NCI-H1048 (cell line): ENCODE data around the gene DOLPP1.
A peak's percentile ranks its signal among the peaks of the same experiment; 100 is the strongest.
"Not testable (repeated sequence)": the region's sequence is repeated elsewhere in the genome, so short reads cannot be mapped to it uniquely, and the experiment has no call there.

Source experiments
- DNase-seq: peaks from one replicate; lab custom pipeline; 2025; lab: John Stamatoyannopoulos, UW

Gene DOLPP1

GRCh38 chr9:129080601-129081387 lies at the start of gene DOLPP1:
TSS of gene DOLPP1 (plus strand) at chr9:129081111. CDS start at chr9:129081132, 21 bp downstream.
- DNase-seq = peak; percentile 99

- no peak for DNase-seq
Measured at GRCh38 chr9:129031514-129031913, 49.4 kb upstream of the DOLPP1 start.

- no peak for DNase-seq
Measured at GRCh38 chr9:129032541-129033159, 48.3 kb upstream of the DOLPP1 start.

- no peak for DNase-seq
Measured at GRCh38 chr9:129033216-129033615, 47.7 kb upstream of the DOLPP1 start.

- DNase-seq = not testable (repeated sequence)
Measured at GRCh38 chr9:129035838-129036237, 45.1 kb upstream of the DOLPP1 start.

- DNase-seq = peak; percentile 99
Measured at GRCh38 chr9:129036241-129036922, 44.5 kb upstream of the DOLPP1 start, which contains the start of gene MIGA2. TSS of gene MIGA2 (plus strand) at chr9:129036626. CDS start at chr9:129040595, 3,969 bp downstream.

GRCh38 chr9:129036923-129037766 lies 43.8 kb upstream of the DOLPP1 start:
- DNase-seq = no peak

- no peak for DNase-seq
Measured at GRCh38 chr9:129037767-129038098, 43.2 kb upstream of the DOLPP1 start.

- DNase-seq = no peak
Measured at GRCh38 chr9:129038109-129038852, 42.6 kb upstream of the DOLPP1 start.

GRCh38 chr9:129040113-129040643 lies 40.7 kb upstream of the DOLPP1 start:
- no peak for DNase-seq

GRCh38 chr9:129042016-129042415 lies 38.9 kb upstream of the DOLPP1 start:
- DNase-seq = no peak

GRCh38 chr9:129052592-129052991 lies 28.3 kb upstream of the DOLPP1 start:
- no peak for DNase-seq

- DNase-seq = no peak
Measured at GRCh38 chr9:129053020-129053419, 27.9 kb upstream of the DOLPP1 start.

GRCh38 chr9:129054163-129054851 lies 26.6 kb upstream of the DOLPP1 start:
- DNase-seq = no peak

- no peak for DNase-seq
Measured at GRCh38 chr9:129058965-129059795, 21.7 kb upstream of the DOLPP1 start.

GRCh38 chr9:129059796-129060785 lies 20.8 kb upstream of the DOLPP1 start:
- DNase-seq = no peak

GRCh38 chr9:129060991-129061390 lies 19.9 kb upstream of the DOLPP1 start:
- no peak for DNase-seq

- DNase-seq = no peak
Measured at GRCh38 chr9:129063061-129063460, 17.9 kb upstream of the DOLPP1 start.
